ENCODE results near the gene FER1L5. TPM values are rescaled to one million over a fixed set of nuclear protein-coding genes. Genes with fewer than 3 reads are reported as not detected.

Gene FER1L5
- total RNA-seq, 2 donors from 2014 or later: 0.59 to 2.3 TPM

- H3K36me3 ChIP-seq: peaks cover 0 to 18% of the 10 kb centered on the region in 2 donors
- no peak for TF ChIP-seq POLR2AphosphoS5 (IDR thresholded peaks at IDR 0.05)
- no peak for TF ChIP-seq POLR2A (IDR thresholded peaks at IDR 0.05)
- no peak for TF ChIP-seq CTCF (IDR thresholded peaks at IDR 0.05)
- no peaks in the 10 kb centered on the region for H3K4me1 ChIP-seq (replicated peaks)
- no peaks in the 10 kb centered on the region for H3K27me3 ChIP-seq (replicated peaks; ENCODE audit: insufficient read depth)
- intact Hi-C loops (cut with DNase I): no loop called here
- H3K27ac ChIP-seq: no peak overlapping the region
- H3K4me3 ChIP-seq: no peak overlapping the region
- no peak for DNase-seq (ENCODE audit: low spot score)
- WGBS: 93% methylated on average over 16 of the region's 16 CpGs
- H3K9me3 ChIP-seq: no peaks in the 10 kb centered on the region
Observed at GRCh38 chr2:96703021-96703751, 60.6 kb downstream of the FER1L5 start.

- Histone ChIP-seq H3K36me3 (peaks cover 7 to 32% of the 10 kb centered on the region in 2 donors), H3K9me3 (no peaks in the 10 kb centered on the region), H3K27ac (no peak overlapping the region), H3K4me3 (no peak overlapping the region), H3K27me3 (replicated peaks; ENCODE audit: insufficient read depth) (no peaks in the 10 kb centered on the region), H3K4me1 (replicated peaks) (no peaks in the 10 kb centered on the region)
- intact Hi-C loops (cut with DNase I): no loop called here
- TF ChIP-seq POLR2AphosphoS5 (IDR thresholded peaks at IDR 0.05): no peak
- TF ChIP-seq CTCF (IDR thresholded peaks at IDR 0.05): no peak
- TF ChIP-seq POLR2A (IDR thresholded peaks at IDR 0.05): no peak
- DNase-seq (ENCODE audit: low spot score): no peak
- 88% methylated on average over 3 of the region's 3 CpGs for WGBS
Observed at GRCh38 chr2:96710985-96711384, 68.4 kb downstream of the FER1L5 start.

DNA sequence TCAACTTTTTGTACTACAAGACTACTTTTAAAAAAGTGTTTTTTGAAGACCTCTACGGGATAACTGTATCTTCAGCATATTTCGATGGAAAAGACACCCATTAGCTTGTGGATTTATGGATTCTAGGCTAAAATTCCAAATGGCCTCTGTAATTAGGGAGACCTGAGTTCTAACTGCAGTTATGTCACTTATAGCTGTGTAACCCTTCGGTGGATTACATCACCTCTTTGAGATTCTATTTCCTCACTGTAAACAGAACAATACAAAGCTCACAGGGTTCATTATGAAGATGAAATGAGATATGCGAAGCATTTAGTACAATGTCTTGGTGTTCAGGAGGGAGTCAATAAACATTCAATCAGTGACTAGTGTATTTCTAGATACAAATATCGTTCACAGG, 73.1 kb downstream of the FER1L5 start:
- Histone ChIP-seq H3K27ac (no peak overlapping the region), H3K27me3 (replicated peaks; ENCODE audit: insufficient read depth) (no peaks in the 10 kb centered on the region), H3K4me3 (no peak overlapping the region), H3K4me1 (replicated peaks) (no peaks in the 10 kb centered on the region), H3K36me3 (peaks cover 5 to 9% of the 10 kb centered on the region in 2 donors), H3K9me3 (no peaks in the 10 kb centered on the region)
- WGBS: 87% methylated on average over 5 of the region's 5 CpGs
- TF ChIP-seq CTCF (IDR thresholded peaks at IDR 0.05) (no peak), POLR2A (IDR thresholded peaks at IDR 0.05) (no peak), POLR2AphosphoS5 (IDR thresholded peaks at IDR 0.05) (no peak)
- intact Hi-C loops (cut with DNase I): no loop called here
- no peak for DNase-seq (ENCODE audit: low spot score)

- TF ChIP-seq POLR2A (IDR thresholded peaks at IDR 0.05) (no peak), POLR2AphosphoS5 (IDR thresholded peaks at IDR 0.05) (no peak), CTCF (IDR thresholded peaks at IDR 0.05) (no peak)
- peaks cover 2 to 4% of the 10 kb centered on the region in 2 donors for H3K36me3 ChIP-seq
- intact Hi-C loops (cut with DNase I): no loop called here
Observed at GRCh38 chr2:96716388-96716787, 73.8 kb downstream of the FER1L5 start.

GRCh38 chr2:96726131-96726530, 83.6 kb downstream of the FER1L5 start:
- no peaks in the 10 kb centered on the region for H3K27me3 ChIP-seq (replicated peaks; ENCODE audit: insufficient read depth)
- DNase-seq (ENCODE audit: low spot score): no peak
- peaks cover 0 to 10% of the 10 kb centered on the region in 2 donors for H3K36me3 ChIP-seq
- no peak overlapping the region for H3K4me3 ChIP-seq
- WGBS: 92% methylated on average over 4 of the region's 4 CpGs
- H3K9me3 ChIP-seq: no peaks in the 10 kb centered on the region
- no peak for TF ChIP-seq CTCF (IDR thresholded peaks at IDR 0.05)
- no peak for TF ChIP-seq POLR2A (IDR thresholded peaks at IDR 0.05)
- TF ChIP-seq POLR2AphosphoS5 (IDR thresholded peaks at IDR 0.05): no peak
- H3K4me1 ChIP-seq (replicated peaks): no peaks in the 10 kb centered on the region
- H3K27ac ChIP-seq: no peak overlapping the region
- intact Hi-C loops (cut with DNase I): no loop called here

More at GRCh38 chr2:96716388-96716787, 73.8 kb downstream of the FER1L5 start:
- no peak overlapping the region for H3K4me3 ChIP-seq
- no peaks in the 10 kb centered on the region for H3K27me3 ChIP-seq (replicated peaks; ENCODE audit: insufficient read depth)
- no peaks in the 10 kb centered on the region for H3K4me1 ChIP-seq (replicated peaks)
- DNase-seq (ENCODE audit: low spot score): no peak
- H3K27ac ChIP-seq: no peak overlapping the region
- no peaks in the 10 kb centered on the region for H3K9me3 ChIP-seq
